Epithelial cell of proximal tubule (primary cell): ENCODE measurements around the gene SLC13A1. TPM values are rescaled to one million over a fixed set of nuclear protein-coding genes. Genes with fewer than 3 reads are reported as not detected.
A peak's percentile ranks its signal among the peaks of the same experiment; 100 is the strongest.

ENCODE experiments used
- DNase-seq: peaks from one replicate; pipeline ENCODE4 v3.0.0-alpha.2; 2011; ENCODE audit warnings: low read depth
- H3K4me3 ChIP-seq: 2 replicates; pipeline ENCODE4 v1.5.1; 2011; ENCODE audit warnings: low read depth, mild to moderate bottlenecking, low read length
- CTCF ChIP-seq: conservative IDR thresholded peaks from 2 replicates; pipeline ENCODE4 v1.5.1; 2012; ENCODE audit warnings: low read depth, mild to moderate bottlenecking, low read length
- total RNA-seq: library from RNA; depleted of rRNA; stranded (reverse); fragments of >200 nt; gene quantifications from 2 replicates; pipeline ENCODE4 v1.2.3, GENCODE V29; 2015

Gene SLC13A1
- total RNA-seq, 1 donor from 2014 or later = not detected

DNA sequence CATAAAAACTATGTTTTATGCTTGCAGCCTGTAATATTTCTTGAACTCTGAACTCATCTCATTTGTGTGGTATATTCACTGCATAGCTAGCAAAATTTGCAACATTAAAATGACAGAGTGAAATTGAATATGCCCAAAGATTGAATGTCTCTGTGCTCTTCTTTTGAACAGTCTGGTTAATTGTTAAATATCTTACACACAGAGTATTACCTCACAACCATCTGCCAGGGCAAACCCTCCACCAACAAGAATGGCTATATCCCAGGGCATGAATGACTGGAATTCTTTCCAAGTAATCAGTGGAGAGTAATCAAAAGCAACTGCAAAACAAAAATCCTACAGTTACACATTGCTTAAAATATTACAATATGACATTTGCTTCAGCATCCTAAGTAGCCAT is 76.9 kb downstream of the SLC13A1 start:
- peak; percentile 20 for DNase-seq
- TF ChIP-seq CTCF = no peak
- H3K4me3 ChIP-seq = no peak overlapping the region

DNA sequence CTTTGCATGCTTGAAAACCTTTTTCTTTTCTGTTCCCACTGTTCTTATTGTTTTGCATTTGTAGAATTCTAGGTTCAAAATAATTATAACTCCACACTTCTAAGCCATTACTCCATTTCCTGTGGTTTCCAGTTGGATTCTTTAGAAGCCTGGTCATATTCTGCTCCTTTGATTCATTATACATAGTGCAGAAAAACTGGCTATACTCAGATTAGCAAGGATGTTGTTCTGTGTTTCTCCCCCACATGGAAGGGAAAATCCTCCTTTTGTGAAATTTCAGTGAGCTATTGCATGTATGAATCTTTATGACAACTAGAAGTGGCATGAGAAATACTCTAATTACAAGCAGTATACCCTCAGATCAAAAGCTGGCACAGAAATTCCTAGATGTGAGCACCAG is 79.5 kb downstream of the SLC13A1 start:
- H3K4me3 ChIP-seq = no peak overlapping the region
- no peak for TF ChIP-seq CTCF
- peak; percentile 15 for DNase-seq

DNA sequence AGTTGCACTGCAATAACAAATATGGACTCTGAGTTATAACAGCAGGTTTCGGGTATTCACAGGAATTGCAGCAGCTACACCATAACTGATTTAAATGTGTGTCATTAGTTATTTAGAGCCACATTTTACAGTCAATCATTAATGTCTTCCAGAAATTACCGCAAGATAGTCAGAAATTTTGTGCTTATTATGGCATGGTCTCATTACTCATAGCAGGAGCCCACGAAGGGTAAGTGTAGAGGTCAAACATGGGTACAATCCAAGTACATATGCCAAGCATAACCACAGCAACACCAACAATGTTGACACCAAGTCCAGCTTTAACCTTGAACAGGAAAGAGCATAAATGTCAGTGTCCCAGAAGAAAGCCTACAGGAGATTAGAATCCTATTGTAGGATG is 84.4 kb downstream of the SLC13A1 start:
- H3K4me3 ChIP-seq = no peak overlapping the region
- no peak for TF ChIP-seq CTCF
- DNase-seq = no peak

DNA sequence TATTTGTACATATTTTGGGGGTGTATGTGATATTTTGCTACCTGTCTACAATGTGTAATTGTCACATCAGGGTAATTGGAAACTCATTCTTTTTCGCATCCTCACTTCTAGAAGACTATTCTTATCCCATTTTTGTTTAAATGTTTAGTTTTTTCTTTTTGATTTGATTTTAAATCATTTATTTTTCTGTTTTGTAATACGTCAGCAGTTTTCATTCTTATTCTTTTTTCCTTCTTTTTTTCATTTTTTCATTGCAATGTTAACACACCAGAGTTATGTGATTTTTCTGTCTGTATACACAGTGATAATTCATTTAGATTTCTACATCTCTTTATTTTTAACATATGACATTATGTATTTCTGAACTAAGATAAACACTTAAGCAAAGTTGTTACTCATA is 85.5 kb downstream of the SLC13A1 start:
- no peak for TF ChIP-seq CTCF
- no peak for DNase-seq
- no peak overlapping the region for H3K4me3 ChIP-seq

DNA sequence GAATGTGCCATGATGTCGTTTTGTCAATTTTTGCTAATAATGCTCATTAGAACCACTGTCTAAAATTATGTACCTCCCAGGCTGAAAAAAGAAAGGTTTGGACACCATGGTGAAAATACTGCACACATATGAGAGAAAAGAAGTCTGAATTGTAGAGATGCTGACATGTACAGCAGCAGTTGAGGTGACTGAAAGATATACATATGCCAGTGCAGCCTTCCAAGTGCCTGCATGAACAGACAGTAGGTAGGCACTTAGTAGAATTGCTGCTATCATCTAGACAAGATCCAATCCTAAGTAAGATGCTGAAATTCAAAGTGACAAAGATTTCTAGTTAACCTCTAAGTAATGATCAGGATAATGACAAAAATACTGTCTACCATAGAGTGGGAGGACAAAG is 86.9 kb downstream of the SLC13A1 start:
- no peak overlapping the region for H3K4me3 ChIP-seq
- DNase-seq = no peak
- TF ChIP-seq CTCF = no peak

GRCh38 chr7:123099712-123100111 is 100.1 kb downstream of the SLC13A1 start:
- DNase-seq = no peak
- no peak overlapping the region for H3K4me3 ChIP-seq
- no peak for TF ChIP-seq CTCF

GRCh38 chr7:123096976-123097375 is 102.8 kb downstream of the SLC13A1 start:
- TF ChIP-seq CTCF = no peak
- no peak overlapping the region for H3K4me3 ChIP-seq
- no peak for DNase-seq
